MV-4-11 (cell line): ENCODE data around the gene ATP2A1.
"Not testable (repeated sequence)": the region's sequence is repeated elsewhere in the genome, so short reads cannot be mapped to it uniquely, and the experiment has no call there.

Source experiments
- DNase-seq: peaks from one replicate; lab custom pipeline; 2025; lab: John Stamatoyannopoulos, UW

The ATP2A1 gene

DNA sequence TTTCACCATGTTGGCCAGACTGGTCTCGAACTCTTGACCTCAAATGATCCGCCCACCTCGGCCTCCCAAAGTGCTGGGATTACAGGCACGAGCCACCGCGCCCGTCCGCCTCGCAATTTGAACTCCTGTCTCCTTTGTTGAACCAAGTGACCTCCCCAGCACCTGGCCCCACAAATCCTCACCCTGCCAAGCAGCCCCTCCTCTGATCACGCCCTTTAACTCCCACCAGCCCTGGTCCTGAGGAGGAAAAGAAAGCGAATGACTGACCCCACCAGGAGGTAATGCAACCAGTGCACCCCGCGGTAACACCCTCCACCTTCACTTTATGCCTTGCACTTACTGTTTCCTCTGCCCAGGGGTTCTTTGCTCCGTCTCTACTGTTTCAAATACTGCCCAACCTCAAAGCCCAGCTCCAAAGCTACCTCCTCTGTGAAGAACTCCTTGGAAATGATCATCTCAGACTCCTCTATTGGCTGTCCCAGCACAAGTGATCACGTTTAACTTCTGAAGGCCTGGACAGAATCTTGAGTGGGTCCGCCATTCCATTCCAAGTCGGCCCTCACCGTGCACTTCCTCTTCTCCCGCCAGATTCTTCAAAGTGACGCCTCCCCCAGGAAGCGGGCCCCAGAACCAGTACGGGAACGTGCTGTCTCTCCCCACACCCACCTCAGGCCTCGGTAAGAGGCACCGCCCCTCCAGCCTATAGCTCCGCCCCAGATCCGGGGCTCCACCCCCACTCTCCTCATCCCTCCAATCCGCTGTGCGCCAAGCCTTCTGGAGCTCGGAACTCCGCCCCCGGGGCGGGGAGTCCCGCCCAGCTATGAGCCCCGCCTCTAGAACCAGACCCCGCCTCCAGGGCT lies 57.9 kb downstream of the ATP2A1 start:
- DNase-seq: peak; percentile 95

DNA sequence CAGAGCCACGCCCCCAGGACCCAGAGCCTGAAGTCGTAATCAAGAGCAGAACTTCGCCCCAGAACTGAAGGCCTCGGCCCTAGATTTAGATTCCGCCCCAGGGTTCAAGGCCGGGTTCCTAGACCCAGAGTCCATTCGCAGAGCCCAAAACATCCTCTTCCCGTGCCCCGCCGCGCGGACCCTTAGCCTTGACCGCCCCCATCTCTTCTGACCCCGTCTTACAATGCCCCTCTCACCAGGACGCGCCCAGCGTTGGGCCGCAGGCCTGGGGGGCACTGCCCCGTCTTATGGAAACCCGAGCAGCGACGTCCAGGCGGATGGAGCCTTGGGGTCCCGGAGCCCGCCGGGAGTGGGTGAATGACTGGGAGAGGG lies 58.5 kb downstream of the ATP2A1 start:
- no peak for DNase-seq

DNA sequence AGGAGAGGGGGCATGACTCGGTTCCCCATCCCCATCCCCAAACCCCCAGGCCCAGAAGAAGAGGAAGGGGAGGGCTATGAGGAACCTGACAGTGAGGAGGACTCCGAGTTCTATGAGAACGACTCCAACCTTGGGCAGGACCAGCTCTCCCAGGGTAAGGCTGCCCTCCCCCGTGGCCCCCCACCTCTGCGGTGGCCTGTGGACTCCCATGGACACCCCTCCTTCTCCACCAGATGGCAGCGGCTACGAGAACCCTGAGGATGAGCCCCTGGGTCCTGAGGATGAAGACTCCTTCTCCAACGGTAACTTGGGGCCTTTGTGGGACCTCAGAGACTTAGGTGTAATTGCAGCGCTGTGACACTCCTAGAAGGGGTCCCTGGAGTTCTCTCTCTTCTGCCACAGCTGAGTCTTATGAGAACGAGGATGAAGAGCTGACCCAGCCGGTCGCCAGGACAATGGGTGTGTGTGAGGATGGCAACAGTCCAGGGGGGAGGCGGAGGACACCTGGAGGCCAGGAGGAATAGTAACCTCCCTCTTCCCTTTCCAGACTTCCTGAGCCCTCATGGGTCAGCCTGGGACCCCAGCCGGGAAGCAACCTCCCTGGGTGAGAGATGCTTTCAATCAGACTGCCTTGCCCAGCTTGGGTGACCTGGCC lies 59.1 kb downstream of the ATP2A1 start:
- DNase-seq: no peak

DNA sequence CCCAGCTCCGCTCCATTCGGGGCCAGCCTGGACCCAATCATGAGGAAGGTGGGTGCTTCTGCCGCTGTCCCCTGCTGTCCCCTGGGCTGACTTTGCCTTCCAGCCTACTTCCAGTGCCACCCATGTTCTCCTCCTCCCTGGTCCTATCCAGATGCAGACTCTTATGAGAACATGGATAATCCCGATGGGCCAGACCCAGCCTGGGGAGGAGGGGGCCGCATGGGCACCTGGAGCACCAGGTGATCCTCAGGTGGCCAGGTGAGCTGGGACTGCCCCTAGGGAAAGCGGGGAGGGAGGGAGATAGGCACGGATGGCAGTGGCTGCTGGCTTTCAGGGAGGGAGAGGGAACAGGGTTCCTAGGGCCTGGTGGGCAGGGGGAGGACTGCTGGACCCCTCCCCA lies 60.4 kb downstream of the ATP2A1 start:
- no peak for DNase-seq

DNA sequence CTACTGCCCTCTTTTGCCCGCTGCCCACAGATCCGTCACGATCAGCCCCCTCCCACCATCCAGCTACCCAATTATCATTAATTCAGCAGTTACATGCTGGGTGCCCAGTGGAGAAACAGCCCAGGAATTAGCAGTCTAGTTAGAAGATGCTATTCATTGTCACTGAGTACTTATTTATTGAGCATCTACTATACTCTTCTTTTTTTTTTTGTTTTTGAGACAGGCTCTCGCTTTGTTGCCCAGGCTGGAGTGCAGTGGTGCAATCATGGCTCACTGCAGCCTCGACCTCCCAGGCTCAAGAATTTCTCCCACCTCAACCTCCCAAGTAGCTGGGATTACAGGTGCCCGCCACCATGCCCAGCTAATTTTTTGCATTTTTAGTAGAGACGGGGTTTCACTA lies 61.5 kb downstream of the ATP2A1 start:
- not testable (repeated sequence) for DNase-seq

DNA sequence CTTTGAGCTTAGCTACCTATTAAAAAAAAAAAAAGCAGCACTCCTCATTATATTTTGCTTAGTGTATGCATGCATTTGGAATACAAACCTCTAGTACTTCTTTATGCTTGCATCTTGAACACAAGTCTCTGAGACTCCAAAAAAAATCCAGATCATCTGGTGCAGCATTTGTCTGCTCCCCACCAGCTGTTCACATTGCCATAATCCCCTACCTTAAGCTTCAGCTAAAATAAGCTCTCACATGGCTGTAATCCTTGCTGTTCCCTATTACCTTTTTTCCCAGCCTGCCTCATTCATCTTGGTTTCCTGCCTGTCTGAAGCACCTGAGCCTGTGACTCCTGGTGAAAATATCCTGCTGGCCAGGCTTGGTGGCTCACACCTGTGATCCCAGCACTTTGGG lies 65.0 kb downstream of the ATP2A1 start:
- DNase-seq: no peak

DNA sequence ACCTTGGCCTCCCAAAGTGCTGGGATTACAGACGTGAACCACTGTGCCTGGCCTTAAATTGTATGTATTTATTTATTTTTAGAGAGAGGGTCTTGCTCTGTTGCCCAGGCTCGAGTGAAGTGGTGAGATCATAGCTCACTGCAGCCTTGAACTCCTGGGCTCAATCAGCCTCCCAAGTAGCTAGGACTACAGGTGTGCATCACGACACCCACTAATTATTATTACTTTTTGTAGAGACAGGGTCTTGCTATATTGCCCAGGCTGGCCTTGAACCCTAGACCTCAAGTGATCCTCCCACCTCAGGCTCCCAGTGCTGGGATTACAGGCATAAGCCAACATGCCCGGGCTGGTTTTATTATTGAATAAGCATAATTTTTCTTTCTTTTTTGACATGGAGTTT lies 68.4 kb downstream of the ATP2A1 start:
- no peak for DNase-seq

DNA sequence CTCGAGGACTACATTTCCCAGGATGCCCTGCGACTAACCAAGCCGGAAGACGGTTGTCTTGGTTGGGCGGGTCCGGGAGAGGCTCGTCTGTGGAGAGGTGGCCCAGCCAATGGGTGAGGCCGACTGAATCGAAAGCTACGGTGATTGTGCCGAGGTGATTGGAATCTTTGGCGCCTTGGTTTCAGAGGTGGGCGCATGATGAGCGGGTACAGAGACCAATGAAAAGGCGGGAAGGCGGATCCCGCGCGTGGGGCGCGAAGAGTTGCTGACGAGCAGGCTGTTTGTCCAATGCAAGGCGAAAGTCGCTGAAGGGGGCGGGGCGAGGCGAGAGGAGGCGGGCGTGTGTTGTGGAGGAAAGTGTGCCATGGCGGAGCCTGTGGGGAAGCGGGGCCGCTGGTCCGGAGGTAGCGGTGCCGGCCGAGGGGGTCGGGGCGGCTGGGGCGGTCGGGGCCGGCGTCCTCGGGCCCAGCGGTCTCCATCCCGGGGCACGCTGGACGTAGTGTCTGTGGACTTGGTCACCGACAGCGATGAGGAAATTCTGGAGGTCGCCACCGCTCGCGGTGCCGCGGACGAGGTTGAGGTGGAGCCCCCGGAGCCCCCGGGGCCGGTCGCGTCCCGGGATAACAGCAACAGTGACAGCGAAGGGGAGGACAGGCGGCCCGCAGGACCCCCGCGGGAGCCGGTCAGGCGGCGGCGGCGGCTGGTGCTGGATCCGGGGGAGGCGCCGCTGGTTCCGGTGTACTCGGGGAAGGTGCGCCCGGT lies 72.5 kb downstream of the ATP2A1 start, which contains the start of gene NFATC2IP:
NFATC2IP (plus strand) TSS at position 290 of the 762 bp plus-strand sequence; CDS start at position 365, 75 bp downstream.
- DNase-seq: peak; percentile 100

DNA sequence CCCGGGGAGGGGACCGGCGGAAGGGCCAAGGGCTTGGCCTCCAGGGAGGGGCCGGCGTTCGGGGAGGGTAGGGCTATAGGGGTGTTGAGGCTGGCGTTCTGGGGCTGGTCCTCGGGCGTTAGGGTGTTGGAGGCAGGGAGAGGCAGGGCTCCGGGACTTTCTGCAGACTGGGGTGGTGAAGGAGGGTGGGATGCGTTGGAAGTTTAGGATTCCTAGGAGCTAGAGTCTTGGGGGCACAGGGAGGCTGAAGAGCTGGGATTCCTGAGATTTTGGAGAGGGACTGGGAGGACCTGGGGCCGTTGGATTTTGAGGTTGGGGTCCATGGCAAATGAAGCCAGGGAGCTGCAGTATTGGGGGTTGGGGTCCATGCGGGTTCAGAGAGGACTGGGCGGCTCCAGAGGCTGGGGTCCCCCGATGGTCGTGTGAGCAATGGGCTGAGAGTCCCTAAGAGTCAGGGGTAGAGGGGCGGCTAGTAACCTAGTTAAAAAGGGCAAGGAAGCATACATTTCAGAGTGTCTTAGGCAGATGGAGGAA lies 73.2 kb downstream of the ATP2A1 start:
- DNase-seq: no peak
